ENCODE data around the gene CAGE1.

Gene CAGE1

DNA sequence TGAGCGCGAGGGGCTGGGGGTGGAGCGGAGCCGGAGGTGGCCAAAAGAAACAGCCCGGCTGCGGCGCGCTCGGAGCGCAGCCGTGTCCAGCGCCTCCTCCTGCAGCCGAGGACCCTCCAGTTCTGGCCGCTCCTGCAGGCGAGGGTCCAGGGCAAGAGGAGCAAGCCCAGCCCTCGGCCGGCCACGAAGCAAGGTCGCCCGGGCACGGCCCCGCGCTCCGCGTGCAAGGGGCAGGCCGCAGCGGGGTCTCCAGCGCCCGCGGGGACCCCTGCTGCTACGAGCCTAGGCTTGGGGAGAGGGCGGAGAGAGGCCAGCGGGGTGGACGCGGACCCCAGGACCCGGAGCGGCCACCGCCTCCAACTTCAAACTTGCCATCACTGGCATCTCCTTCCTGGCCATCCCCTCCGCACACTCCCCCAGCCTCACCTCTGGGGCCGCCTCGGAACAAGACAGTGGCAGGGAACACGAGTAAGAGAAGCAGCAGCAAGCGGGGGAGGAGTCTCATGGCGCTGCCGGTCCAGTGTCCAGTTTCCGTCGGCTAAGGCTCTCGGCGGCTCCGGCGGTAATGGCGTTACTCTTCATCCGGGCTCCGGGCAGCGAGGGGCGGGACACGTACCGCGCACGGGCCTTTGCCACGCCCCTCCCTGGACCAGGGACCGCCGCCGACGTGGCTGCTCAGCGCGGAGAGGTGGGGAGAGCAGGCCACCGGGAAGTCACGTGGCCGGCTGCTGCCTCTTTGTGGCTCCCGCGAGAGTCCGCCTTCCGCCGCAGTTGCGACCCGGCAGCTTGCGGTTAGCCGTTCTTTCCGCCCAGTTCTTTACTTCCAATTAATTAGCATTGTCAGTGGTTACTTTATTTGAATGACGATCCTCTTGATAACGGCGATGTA, 76.7 kb downstream of the CAGE1 start, which contains the start of gene SSR1:
TSS of gene SSR1 (minus strand) at position 584 of the 889 bp plus-strand sequence. CDS start at position 505, 79 bp downstream.
- peak; percentile 98 for DNase-seq (ENCODE audit: insufficient read length, low spot score)
- peak; percentile 95 for FAIRE-seq
- TF ChIP-seq PAX5 (IDR thresholded peaks at IDR 0.05; ENCODE audit: insufficient read depth, low read length, severe bottlenecking) = peak; percentile 74
- TF ChIP-seq POLR2A (IDR thresholded peaks at IDR 0.05; ENCODE audit: low read depth, low read length) = peak; percentile 88
- peak; percentile 92 for TF ChIP-seq POLR2AphosphoS5 (IDR thresholded peaks at IDR 0.05; ENCODE audit: low read depth, low read length)
- TF ChIP-seq TAF1 (IDR thresholded peaks at IDR 0.05; ENCODE audit: low read depth, low read length) = peak; percentile 90
- peak; percentile 55 for TF ChIP-seq POU2F2 (IDR thresholded peaks at IDR 0.05; ENCODE audit: low read depth, low read length)
- TF ChIP-seq SPI1 (IDR thresholded peaks at IDR 0.05; ENCODE audit: low read depth, low read length) = no peak

GRCh38 chr6:7311917-7312615, 77.5 kb downstream of the CAGE1 start:
- DNase-seq (ENCODE audit: insufficient read length, low spot score) (no peak), FAIRE-seq (peak; percentile 26)
- TF ChIP-seq PAX5 (IDR thresholded peaks at IDR 0.05; ENCODE audit: insufficient read depth, low read length, severe bottlenecking) (no peak), POLR2AphosphoS5 (IDR thresholded peaks at IDR 0.05; ENCODE audit: low read depth, low read length) (no peak), POLR2A (IDR thresholded peaks at IDR 0.05; ENCODE audit: low read depth, low read length) (no peak), TAF1 (IDR thresholded peaks at IDR 0.05; ENCODE audit: low read depth, low read length) (no peak), SPI1 (IDR thresholded peaks at IDR 0.05; ENCODE audit: low read depth, low read length) (no peak), POU2F2 (IDR thresholded peaks at IDR 0.05; ENCODE audit: low read depth, low read length) (no peak)

DNA sequence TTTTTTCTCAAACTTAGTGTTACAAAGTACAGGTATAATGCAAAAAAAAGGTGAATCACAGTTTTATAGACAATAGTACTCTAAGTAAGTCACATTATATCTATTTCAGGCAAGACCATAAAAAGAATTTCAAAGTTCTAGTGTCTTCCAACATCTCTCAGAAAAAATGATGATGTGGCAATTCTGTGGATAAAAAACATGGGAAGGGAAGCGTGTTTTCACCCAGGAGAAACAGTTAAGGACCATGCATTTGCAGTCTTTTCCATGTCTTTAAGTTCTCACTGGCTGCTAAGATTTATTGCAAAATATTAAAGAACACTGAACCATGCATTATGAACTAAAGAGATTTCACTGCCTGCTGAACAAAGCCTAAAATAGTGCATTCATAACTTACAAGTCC, 78.4 kb downstream of the CAGE1 start:
- TF ChIP-seq SPI1 (IDR thresholded peaks at IDR 0.05; ENCODE audit: low read depth, low read length) (no peak), PAX5 (IDR thresholded peaks at IDR 0.05; ENCODE audit: insufficient read depth, low read length, severe bottlenecking) (no peak), POLR2A (IDR thresholded peaks at IDR 0.05; ENCODE audit: low read depth, low read length) (no peak), TAF1 (IDR thresholded peaks at IDR 0.05; ENCODE audit: low read depth, low read length) (no peak), POLR2AphosphoS5 (IDR thresholded peaks at IDR 0.05; ENCODE audit: low read depth, low read length) (no peak), POU2F2 (IDR thresholded peaks at IDR 0.05; ENCODE audit: low read depth, low read length) (no peak)
- DNase-seq (ENCODE audit: insufficient read length, low spot score) = no peak
- no peak for FAIRE-seq

- no peak for TF ChIP-seq TAF1 (IDR thresholded peaks at IDR 0.05; ENCODE audit: low read depth, low read length)
- TF ChIP-seq POU2F2 (IDR thresholded peaks at IDR 0.05; ENCODE audit: low read depth, low read length) = no peak
- TF ChIP-seq POLR2A (IDR thresholded peaks at IDR 0.05; ENCODE audit: low read depth, low read length) = no peak
- no peak for TF ChIP-seq PAX5 (IDR thresholded peaks at IDR 0.05; ENCODE audit: insufficient read depth, low read length, severe bottlenecking)
- no peak for TF ChIP-seq SPI1 (IDR thresholded peaks at IDR 0.05; ENCODE audit: low read depth, low read length)
- TF ChIP-seq POLR2AphosphoS5 (IDR thresholded peaks at IDR 0.05; ENCODE audit: low read depth, low read length) = no peak
- FAIRE-seq (no peak), DNase-seq (ENCODE audit: insufficient read length, low spot score) (no peak)
Measured at GRCh38 chr6:7309050-7309449, 80.5 kb downstream of the CAGE1 start.

DNA sequence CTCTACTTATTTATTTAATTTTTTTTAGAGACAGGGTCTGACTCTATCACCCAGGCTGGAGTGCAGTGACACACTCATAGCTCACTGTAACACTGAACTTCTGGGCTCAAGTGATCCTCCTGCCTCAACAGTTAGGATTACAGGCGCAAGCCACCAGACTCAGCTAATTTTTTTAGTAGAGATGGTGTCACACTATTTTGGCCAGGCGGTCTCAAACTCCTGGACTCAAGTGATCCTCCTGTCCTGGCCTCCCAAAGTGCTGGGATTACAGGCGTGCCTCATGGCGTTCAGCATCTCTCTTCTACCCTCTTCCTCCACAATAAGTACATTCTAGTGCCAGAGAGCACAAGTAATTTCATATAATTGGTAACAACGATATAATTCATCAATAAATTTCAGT, 82.0 kb downstream of the CAGE1 start:
- DNase-seq (ENCODE audit: insufficient read length, low spot score) (no peak), FAIRE-seq (no peak)
- TF ChIP-seq PAX5 (IDR thresholded peaks at IDR 0.05; ENCODE audit: insufficient read depth, low read length, severe bottlenecking) (no peak), POU2F2 (IDR thresholded peaks at IDR 0.05; ENCODE audit: low read depth, low read length) (no peak), TAF1 (IDR thresholded peaks at IDR 0.05; ENCODE audit: low read depth, low read length) (no peak)

DNA sequence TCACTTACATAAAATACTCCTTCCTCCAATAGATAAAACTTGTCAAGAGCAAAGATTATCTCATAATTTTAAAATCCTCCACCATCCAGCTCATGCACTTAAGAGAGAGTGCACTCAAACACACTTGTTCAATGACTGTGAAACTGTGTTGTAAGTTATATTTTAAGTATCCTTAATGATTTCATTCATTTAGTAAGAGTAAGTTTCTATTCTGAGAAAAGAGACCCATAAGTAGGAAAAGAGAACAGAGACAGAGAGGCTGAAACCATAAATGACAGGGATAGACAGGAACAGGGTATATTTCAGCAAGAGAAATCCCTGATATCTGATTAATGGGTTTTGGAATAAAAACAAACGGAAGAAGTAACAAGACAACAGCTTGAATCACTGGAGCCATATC, 84.7 kb downstream of the CAGE1 start:
- no peak for FAIRE-seq
- TF ChIP-seq POU2F2 (IDR thresholded peaks at IDR 0.05; ENCODE audit: low read depth, low read length) (no peak), TAF1 (IDR thresholded peaks at IDR 0.05; ENCODE audit: low read depth, low read length) (no peak), POLR2A (IDR thresholded peaks at IDR 0.05; ENCODE audit: low read depth, low read length) (no peak)
- DNase-seq (ENCODE audit: insufficient read length, low spot score) = no peak

GRCh38 chr6:7301702-7302101, 87.8 kb downstream of the CAGE1 start:
- no peak for TF ChIP-seq TAF1 (IDR thresholded peaks at IDR 0.05; ENCODE audit: low read depth, low read length)
- no peak for TF ChIP-seq SPI1 (IDR thresholded peaks at IDR 0.05; ENCODE audit: low read depth, low read length)
- no peak for TF ChIP-seq PAX5 (IDR thresholded peaks at IDR 0.05; ENCODE audit: insufficient read depth, low read length, severe bottlenecking)
- no peak for TF ChIP-seq POU2F2 (IDR thresholded peaks at IDR 0.05; ENCODE audit: low read depth, low read length)
- no peak for TF ChIP-seq POLR2A (IDR thresholded peaks at IDR 0.05; ENCODE audit: low read depth, low read length)
- no peak for TF ChIP-seq POLR2AphosphoS5 (IDR thresholded peaks at IDR 0.05; ENCODE audit: low read depth, low read length)
- FAIRE-seq (no peak), DNase-seq (ENCODE audit: insufficient read length, low spot score) (no peak)

DNA sequence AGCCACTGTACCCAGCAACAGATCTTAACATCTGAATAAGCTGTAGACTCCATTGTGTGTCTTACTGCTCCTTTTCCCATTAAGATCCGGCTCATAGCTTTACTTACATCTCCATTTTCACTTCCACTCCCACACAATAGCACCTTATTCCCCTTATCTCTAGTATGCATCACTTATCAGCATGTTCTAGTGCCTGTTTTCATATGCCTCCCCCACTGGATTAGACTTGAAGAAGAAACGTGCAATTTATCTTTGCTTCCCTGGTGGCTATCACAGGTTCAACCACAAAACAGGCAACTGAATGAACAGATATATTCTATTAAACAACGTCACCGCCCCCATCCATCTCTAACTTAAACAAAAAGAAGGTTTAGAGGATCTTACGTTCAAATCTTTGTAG, 88.6 kb downstream of the CAGE1 start:
- DNase-seq (ENCODE audit: insufficient read length, low spot score) = no peak
- TF ChIP-seq PAX5 (IDR thresholded peaks at IDR 0.05; ENCODE audit: insufficient read depth, low read length, severe bottlenecking) (no peak), POLR2A (IDR thresholded peaks at IDR 0.05; ENCODE audit: low read depth, low read length) (no peak), POU2F2 (IDR thresholded peaks at IDR 0.05; ENCODE audit: low read depth, low read length) (no peak), POLR2AphosphoS5 (IDR thresholded peaks at IDR 0.05; ENCODE audit: low read depth, low read length) (no peak), SPI1 (IDR thresholded peaks at IDR 0.05; ENCODE audit: low read depth, low read length) (no peak), TAF1 (IDR thresholded peaks at IDR 0.05; ENCODE audit: low read depth, low read length) (no peak)
- FAIRE-seq = peak; percentile 33

DNA sequence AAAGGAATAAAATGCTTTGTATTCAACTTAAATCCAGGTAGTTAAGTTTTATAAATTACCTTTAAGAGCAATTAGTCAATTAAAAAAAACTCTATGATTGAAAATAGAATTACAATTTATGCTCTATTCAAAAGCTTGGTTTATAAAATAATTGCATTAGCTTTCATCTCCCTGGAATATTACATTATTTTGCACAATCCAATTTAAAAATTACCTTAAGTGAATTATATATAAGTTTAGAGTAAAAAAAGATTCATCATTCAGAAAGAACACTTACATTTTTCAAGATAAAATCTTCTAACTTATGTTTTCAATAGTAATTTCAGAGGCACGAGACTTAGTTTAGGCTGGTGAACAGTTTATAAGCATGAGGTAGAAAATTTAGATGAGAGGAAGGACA, 91.4 kb downstream of the CAGE1 start:
- FAIRE-seq = no peak
- no peak for DNase-seq (ENCODE audit: insufficient read length, low spot score)
- TF ChIP-seq PAX5 (IDR thresholded peaks at IDR 0.05; ENCODE audit: insufficient read depth, low read length, severe bottlenecking) = no peak
- no peak for TF ChIP-seq SPI1 (IDR thresholded peaks at IDR 0.05; ENCODE audit: low read depth, low read length)
- TF ChIP-seq POU2F2 (IDR thresholded peaks at IDR 0.05; ENCODE audit: low read depth, low read length) = no peak
- TF ChIP-seq TAF1 (IDR thresholded peaks at IDR 0.05; ENCODE audit: low read depth, low read length) = no peak
- no peak for TF ChIP-seq POLR2AphosphoS5 (IDR thresholded peaks at IDR 0.05; ENCODE audit: low read depth, low read length)
- TF ChIP-seq POLR2A (IDR thresholded peaks at IDR 0.05; ENCODE audit: low read depth, low read length) = no peak
